ENCODE results near the gene CAMTA1.

The CAMTA1 gene

GRCh38 chr1:7174980-7175906 is 390.0 kb downstream of the CAMTA1 start:
- no peak for DNase-seq

- DNase-seq: no peak
These were observed 391.8 kb downstream of the CAMTA1 start for GRCh38 chr1:7177021-7177420.

GRCh38 chr1:7177438-7178146 is 392.3 kb downstream of the CAMTA1 start:
- no peak for DNase-seq

GRCh38 chr1:7178336-7178735 is 393.1 kb downstream of the CAMTA1 start:
- no peak for DNase-seq

GRCh38 chr1:7178741-7179140 is 393.5 kb downstream of the CAMTA1 start:
- DNase-seq: no peak

- DNase-seq: no peak
These were observed 400.5 kb downstream of the CAMTA1 start for GRCh38 chr1:7185721-7186120.

GRCh38 chr1:7186382-7187111 is 401.3 kb downstream of the CAMTA1 start:
- DNase-seq: no peak

- DNase-seq: no peak
These were observed 401.8 kb downstream of the CAMTA1 start for GRCh38 chr1:7187112-7187493.

GRCh38 chr1:7190261-7190660 is 405.0 kb downstream of the CAMTA1 start:
- no peak for DNase-seq

- no peak for DNase-seq
These were observed 407.2 kb downstream of the CAMTA1 start for GRCh38 chr1:7192453-7192852.

- no peak for DNase-seq
These were observed 411.0 kb downstream of the CAMTA1 start for GRCh38 chr1:7196036-7196911.

- no peak for DNase-seq
These were observed 413.4 kb downstream of the CAMTA1 start for GRCh38 chr1:7198664-7199063.

GRCh38 chr1:7199077-7199779 is 414.0 kb downstream of the CAMTA1 start:
- no peak for DNase-seq

- no peak for DNase-seq
These were observed 422.8 kb downstream of the CAMTA1 start for GRCh38 chr1:7207875-7208646.

- no peak for DNase-seq
These were observed 423.5 kb downstream of the CAMTA1 start for GRCh38 chr1:7208647-7209180.

- no peak for DNase-seq
These were observed 424.1 kb downstream of the CAMTA1 start for GRCh38 chr1:7209336-7209735.

GRCh38 chr1:7218210-7218832 is 433.1 kb downstream of the CAMTA1 start:
- DNase-seq: no peak

GRCh38 chr1:7219031-7219430 is 433.8 kb downstream of the CAMTA1 start:
- DNase-seq: no peak

- DNase-seq: no peak
These were observed 434.8 kb downstream of the CAMTA1 start for GRCh38 chr1:7220007-7220406.

- DNase-seq: no peak
These were observed 435.5 kb downstream of the CAMTA1 start for GRCh38 chr1:7220712-7221252.
